HG02642 (cell line): ENCODE results near the gene FILIP1.

Experiments
- ATAC-seq: cut with Tn5 transposase; IDR thresholded peaks from one replicate; pipeline ENCODE4 v1.9.1; 2021; ENCODE audit warnings: mild to moderate bottlenecking; ENCODE audit not compliant: unreplicated experiment, poor library complexity

FILIP1 gene

GRCh38 chr6:75244063-75244584, 249.5 kb downstream of the FILIP1 start:
- peak; percentile 11 for ATAC-seq

DNA sequence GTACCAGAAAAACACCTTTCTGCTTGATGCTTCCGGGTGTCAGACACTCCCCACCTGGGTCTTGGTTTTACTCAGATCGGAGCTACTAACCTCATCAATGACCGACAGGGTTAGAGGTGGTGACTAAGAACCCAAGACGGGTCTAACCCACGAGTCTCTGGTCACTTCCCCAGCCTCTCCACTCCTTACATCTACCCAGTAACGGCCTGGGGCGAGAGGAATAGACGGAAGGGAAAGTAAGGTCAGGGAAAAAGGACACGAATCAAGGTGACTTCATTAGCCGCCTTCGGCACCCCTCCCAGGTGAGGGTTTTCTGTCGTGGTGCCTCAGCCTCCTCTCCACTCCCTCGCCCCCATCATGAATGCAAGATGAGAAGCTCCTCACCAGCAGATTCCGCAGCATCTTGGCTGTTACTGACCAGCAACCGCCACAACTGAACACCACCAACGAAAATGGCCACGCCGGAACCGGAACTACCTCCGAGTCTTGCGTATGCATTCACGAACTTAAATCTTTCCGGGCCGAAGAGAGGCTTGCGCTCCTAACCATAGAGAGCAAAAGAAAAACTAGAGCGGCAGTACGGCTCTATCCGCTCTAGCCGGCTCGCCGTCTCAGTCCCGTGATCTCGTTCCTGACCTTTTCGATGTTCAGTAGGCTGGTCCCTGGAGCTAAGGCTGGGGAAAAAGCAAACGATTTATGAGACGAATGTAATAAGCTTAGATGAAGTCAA, 250.1 kb downstream of the FILIP1 start, which contains the start of gene COX7A2:
TSS of gene COX7A2 (minus strand) at position 469 of the 730 bp plus-strand sequence. CDS start at position 402, 67 bp downstream.
- ATAC-seq = peak; percentile 96
